Osteoblast (primary cell): ENCODE data around the gene EPAS1. TPM values are rescaled to one million over a fixed set of nuclear protein-coding genes. Genes with fewer than 3 reads are reported as not detected.
A peak's percentile ranks its signal among the peaks of the same experiment; 100 is the strongest.

Experiments
- DNase-seq: peaks from one replicate; pipeline ENCODE4 v3.0.0; 2011; ENCODE audit warnings: low spot score, mixed read lengths; ENCODE audit not compliant: insufficient read length; ENCODE audit errors: missing footprints
- H2AFZ ChIP-seq: 2 replicates; pipeline ENCODE4 v1.6.0; 2011; ENCODE audit warnings: mild to moderate bottlenecking, low read length
- H3K27ac ChIP-seq: 2 replicates; pipeline ENCODE4 v1.5.1; 2011; ENCODE audit warnings: mild to moderate bottlenecking, low read depth, low read length, moderate library complexity
- H3K27me3 ChIP-seq: 2 replicates; pipeline ENCODE4 v1.6.0; 2012; ENCODE audit warnings: mild to moderate bottlenecking, control low read depth, inconsistent platforms, low read length, moderate library complexity; ENCODE audit not compliant: insufficient read depth
- H3K36me3 ChIP-seq: 2 replicates; pipeline ENCODE4 v1.5.1; 2011; ENCODE audit warnings: mild to moderate bottlenecking, low read length, control low read depth, moderate library complexity; ENCODE audit not compliant: insufficient read depth
- H3K4me1 ChIP-seq: 2 replicates; pipeline ENCODE4 v1.5.1; 2011; ENCODE audit warnings: mild to moderate bottlenecking, low read length, control low read depth, moderate library complexity; ENCODE audit not compliant: insufficient read depth
- H3K4me2 ChIP-seq: 2 replicates; pipeline ENCODE4 v1.6.0; 2011; ENCODE audit warnings: mild to moderate bottlenecking, low read length; ENCODE audit not compliant: insufficient read depth
- H3K4me3 ChIP-seq: fragments of 200-600 bp; sonication (generic); 3 replicates; pipeline ENCODE4 v1.5.1; 2012; ENCODE audit warnings: mild to moderate bottlenecking, low read length, inconsistent platforms; ENCODE audit not compliant: insufficient read depth
- H3K79me2 ChIP-seq: 2 replicates; pipeline ENCODE4 v1.6.0; 2012; ENCODE audit warnings: mild to moderate bottlenecking, low read length, control low read depth, inconsistent platforms; ENCODE audit not compliant: insufficient read depth
- H3K9me3 ChIP-seq: 2 replicates; pipeline ENCODE4 v1.5.1; 2011; ENCODE audit warnings: low read depth, low read length, control low read depth
- H4K20me1 ChIP-seq: 2 replicates; pipeline ENCODE4 v1.6.0; 2012; ENCODE audit warnings: mild to moderate bottlenecking, low read length, control low read depth; ENCODE audit not compliant: insufficient read depth
- CTCF ChIP-seq: IDR thresholded peaks from 2 replicates; pipeline ENCODE4 v1.5.1; 2011; ENCODE audit warnings: mild to moderate bottlenecking, low read depth, low read length, moderate library complexity; ENCODE audit errors: extremely low read depth
- total RNA-seq: library from RNA; depleted of rRNA; stranded (reverse); fragments of >200 nt; gene quantifications from 2 replicates; pipeline ENCODE4 v1.2.3, GENCODE V29; 2012

Gene EPAS1
- total RNA-seq, 1 donor: 260 TPM

- TF ChIP-seq CTCF: no peak
- Histone ChIP-seq H3K27me3 (no peaks in the 10 kb centered on the region), H3K9me3 (no peaks in the 10 kb centered on the region), H3K4me1 (peaks cover 34% of the 10 kb centered on the region), H3K4me3 (no peak overlapping the region), H3K36me3 (no peaks in the 10 kb centered on the region), H3K4me2 (peak overlapping the region; percentile 36), H3K79me2 (no peaks in the 10 kb centered on the region), H2AFZ (peak overlapping the region; percentile 5), H3K27ac (no peak overlapping the region), H4K20me1 (no peaks in the 10 kb centered on the region)
- no peak for DNase-seq
Observed at GRCh38 chr2:46268196-46268595, 29.0 kb upstream of the EPAS1 start.

DNA sequence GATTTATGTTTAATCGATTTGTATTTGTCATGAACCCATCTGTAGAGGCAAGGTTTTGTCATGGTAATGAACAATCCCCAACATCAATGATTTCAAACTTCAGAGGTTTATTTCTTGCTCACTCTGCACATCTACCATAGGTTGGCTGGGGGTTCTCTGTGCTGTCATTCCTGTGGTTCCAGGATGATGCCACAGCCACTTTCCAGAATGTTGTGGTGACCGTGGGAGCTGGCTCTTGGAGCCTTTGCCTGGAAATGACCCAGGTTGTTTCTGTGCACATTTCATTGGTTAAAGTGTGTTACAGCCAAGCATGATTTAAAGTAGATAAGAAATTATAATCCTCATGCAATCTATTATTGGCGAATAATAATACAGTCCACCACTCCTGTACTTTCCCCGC is 28.2 kb upstream of the EPAS1 start:
- H3K9me3 ChIP-seq: no peaks in the 10 kb centered on the region
- no peak overlapping the region for H2AFZ ChIP-seq
- no peak for TF ChIP-seq CTCF
- peaks cover 34% of the 10 kb centered on the region for H3K4me1 ChIP-seq
- peak overlapping the region; percentile 68 for H3K27ac ChIP-seq
- no peaks in the 10 kb centered on the region for H3K79me2 ChIP-seq
- no peak overlapping the region for H3K4me2 ChIP-seq
- no peaks in the 10 kb centered on the region for H3K27me3 ChIP-seq
- no peak overlapping the region for H3K4me3 ChIP-seq
- no peak for DNase-seq
- H4K20me1 ChIP-seq: no peaks in the 10 kb centered on the region
- H3K36me3 ChIP-seq: no peaks in the 10 kb centered on the region

GRCh38 chr2:46269544-46270273 is 27.5 kb upstream of the EPAS1 start:
- peaks cover 34% of the 10 kb centered on the region for H3K4me1 ChIP-seq
- no peaks in the 10 kb centered on the region for H3K79me2 ChIP-seq
- no peak for TF ChIP-seq CTCF
- H3K36me3 ChIP-seq: no peaks in the 10 kb centered on the region
- H4K20me1 ChIP-seq: no peaks in the 10 kb centered on the region
- H3K4me2 ChIP-seq: peak overlapping the region; percentile 76
- DNase-seq: no peak
- H2AFZ ChIP-seq: peak overlapping the region; percentile 77
- no peaks in the 10 kb centered on the region for H3K9me3 ChIP-seq
- peak overlapping the region; percentile 44 for H3K4me3 ChIP-seq
- H3K27ac ChIP-seq: peak overlapping the region; percentile 68
- no peaks in the 10 kb centered on the region for H3K27me3 ChIP-seq

- Histone ChIP-seq H3K9me3 (no peaks in the 10 kb centered on the region), H2AFZ (peak overlapping the region; percentile 77), H4K20me1 (no peaks in the 10 kb centered on the region), H3K36me3 (no peaks in the 10 kb centered on the region), H3K4me2 (peak overlapping the region; percentile 76), H3K79me2 (no peaks in the 10 kb centered on the region), H3K27me3 (no peaks in the 10 kb centered on the region), H3K4me1 (peaks cover 34% of the 10 kb centered on the region), H3K27ac (peak overlapping the region; percentile 68), H3K4me3 (peak overlapping the region; percentile 44)
- TF ChIP-seq CTCF: no peak
- DNase-seq: no peak
Observed at GRCh38 chr2:46270384-46270783, 26.8 kb upstream of the EPAS1 start.
